HepG2 (cell line): ENCODE results near the gene PEX19. TPM values are rescaled to one million over a fixed set of nuclear protein-coding genes. Genes with fewer than 3 reads are reported as not detected.

Experiments
- ATAC-seq: fragments of 200-7000 bp; cut with Tn5 transposase; 3 replicates; pipeline ENCODE4 v1.9.1; 2020; ENCODE audit warnings: mild to moderate bottlenecking, moderate library complexity
- BruUV-seq: library from RNA; stranded (reverse); fragments of 400-500 nt; replicated peaks from 2 replicates; lab custom pipeline; 2021; lab: Mats Ljungman, UMichigan
- CTCF ChIA-PET: fragments of 300-600 bp; formaldehyde crosslinking; extraction: SDS; loops from one replicate; lab custom pipeline; 2021; ENCODE audit warnings: low total read pairs, inconsistent platforms, low intra/inter-chr PET ratio; lab: Yijun Ruan, JAX
- POLR2A ChIA-PET: fragments of 350-600 bp; sonication (Branson Sonifier 250); formaldehyde crosslinking; loops from one replicate; lab custom pipeline; 2020; ENCODE audit warnings: antibody characterized with exemption, inconsistent platforms; lab: Yijun Ruan, JAX
- DNase-seq: peaks from one replicate; pipeline ENCODE4 v3.0.0-alpha.2; 2015; ENCODE audit warnings: low spot score
- FAIRE-seq: peaks from 3 replicates; lab custom pipeline; 2011; peaks lifted over from hg19 to GRCh38; lab: Jason Lieb, UNC
- H2AFZ ChIP-seq: one replicate; pipeline ENCODE4 v1.6.1; 2011; ENCODE audit warnings: low read length, inconsistent platforms
- H3K27ac ChIP-seq: fragments of 300-600 bp; 3 replicates; pipeline ENCODE4 v1.8.0; 2011; ENCODE audit warnings: mixed run types, mild to moderate bottlenecking, mixed read lengths, low read length, inconsistent platforms; ENCODE audit not compliant: insufficient read depth; ENCODE audit errors: extremely low read length
- H3K27me3 ChIP-seq, 2 experiments: fragments of 200-600 bp in 1 of 2; 2 replicates in 1 of 2; 3 replicates in 1 of 2; pipeline versions ENCODE4 v1.6.0 to v1.8.0; 2011; ENCODE audit warnings: low read length in 2 of 2, mild to moderate bottlenecking in 2 of 2, moderate library complexity in 2 of 2, inconsistent platforms in 1 of 2; ENCODE audit not compliant: insufficient read depth in 2 of 2, control insufficient read depth in 1 of 2
- H3K36me3 ChIP-seq, 2 experiments: fragments of 200-600 bp in 1 of 2; replicated peaks in 1 of 2; 2 replicates in 1 of 2; 3 replicates in 1 of 2; pipeline versions ENCODE4 v1.5.1 to v1.8.0; 2011; ENCODE audit warnings: low read length in 2 of 2, inconsistent platforms in 1 of 2; ENCODE audit not compliant: insufficient read depth in 2 of 2, control insufficient read depth in 1 of 2
- H3K4me1 ChIP-seq: 2 replicates; pipeline ENCODE4 v1.5.1; 2012; ENCODE audit warnings: low read length, inconsistent platforms; ENCODE audit not compliant: insufficient read depth
- H3K4me2 ChIP-seq: 2 replicates; pipeline ENCODE4 v1.6.0; 2011; ENCODE audit warnings: low read depth, low read length, inconsistent platforms
- H3K4me3 ChIP-seq, 3 experiments: fragments of 200-600 bp in 1 of 3; sonication (generic), shearing (Covaris generic) in 1 of 3; replicated peaks in 1 of 3; 2 replicates each; pipeline ENCODE4 v1.5.1; 2011 to 2016; ENCODE audit warnings: low read length in 3 of 3, inconsistent platforms in 2 of 3, low read depth in 2 of 3, mild to moderate bottlenecking in 2 of 3, control low read depth in 1 of 3, mixed read lengths in 1 of 3; ENCODE audit not compliant: insufficient read depth in 1 of 3
- H3K79me2 ChIP-seq: one replicate; pipeline ENCODE4 v1.6.1; 2011; ENCODE audit warnings: low read length, inconsistent platforms; ENCODE audit not compliant: insufficient read depth
- H3K9ac ChIP-seq: 2 replicates; pipeline ENCODE4 v1.6.0; 2011; ENCODE audit warnings: mild to moderate bottlenecking, low read depth, low read length, inconsistent platforms; ENCODE audit not compliant: insufficient read depth
- H3K9me3 ChIP-seq: 2 replicates; pipeline ENCODE4 v1.5.1; 2012; ENCODE audit warnings: mild to moderate bottlenecking, low read length
- H4K20me1 ChIP-seq: 2 replicates; pipeline ENCODE4 v1.6.0; 2011; ENCODE audit warnings: inconsistent platforms, mild to moderate bottlenecking, low read length, moderate library complexity; ENCODE audit not compliant: insufficient read depth
- CENPBD1 ChIP-seq: sonication (generic); formaldehyde crosslinking; IDR thresholded peaks from 2 replicates; pipeline ENCODE4 v1.8.0; 2022; ENCODE audit warnings: missing genetic modification reagents, low read depth, mild to moderate bottlenecking, borderline replicate concordance
- KMT2B ChIP-seq: IDR thresholded peaks from 2 replicates; pipeline ENCODE4 v1.6.1; 2016; ENCODE audit warnings: missing genetic modification reagents, missing compliant biosample characterization
- NCOA5 ChIP-seq: sonication (generic); formaldehyde crosslinking; IDR thresholded peaks from 2 replicates; pipeline ENCODE4 v1.4.0; 2020; ENCODE audit warnings: missing genetic modification reagents
- SRF ChIP-seq: IDR thresholded peaks from 2 replicates; pipeline ENCODE4 v1.6.1; 2011; ENCODE audit warnings: mild to moderate bottlenecking, low read depth, low read length, moderate library complexity
- TBP ChIP-seq: sonication (generic); formaldehyde crosslinking; IDR thresholded peaks from 2 replicates; pipeline ENCODE4 v1.5.0; 2020; ENCODE audit warnings: missing genetic modification reagents
- ZNF225 ChIP-seq: sonication (generic); formaldehyde crosslinking; IDR thresholded peaks from 2 replicates; pipeline ENCODE4 v1.4.0; 2020; ENCODE audit warnings: mild to moderate bottlenecking, missing genetic modification reagents
- ZNF513 ChIP-seq: sonication (generic); formaldehyde crosslinking; conservative IDR thresholded peaks from 2 replicates; pipeline ENCODE4 v1.5.0; 2020; ENCODE audit warnings: missing genetic modification reagents
- ZNF563 ChIP-seq: sonication (generic); formaldehyde crosslinking; IDR thresholded peaks from 2 replicates; pipeline ENCODE4 v1.8.0; 2022; ENCODE audit warnings: mild to moderate bottlenecking, moderate library complexity, missing genetic modification reagents
- ZNF713 ChIP-seq: sonication (generic); formaldehyde crosslinking; IDR thresholded peaks from 2 replicates; pipeline ENCODE4 v1.4.0; 2020; ENCODE audit warnings: mild to moderate bottlenecking, missing genetic modification reagents
- ZNF775 ChIP-seq: sonication (generic); formaldehyde crosslinking; IDR thresholded peaks from 2 replicates; pipeline ENCODE4 v1.4.0; 2020; ENCODE audit warnings: missing genetic modification reagents, mild to moderate bottlenecking, moderate library complexity, borderline replicate concordance
- WGBS: methylation state at CpG from one replicate; pipeline ENCODE4 v1.1.6; 2017; ENCODE audit warnings: low lambda C conversion rate; 5-methylcytosine and 5-hydroxymethylcytosine counted together
- in situ Hi-C: cut with HindIII; loops from 2 replicates; pipeline ENCODE4 v1.10.0; 2017; ENCODE audit warnings: low pct_unique_long_range_greater_than_20kb; ENCODE audit not compliant: extremely low pct_ligation_motif_present
- intact Hi-C: fragments of 100-400 bp; cut with micrococcal nuclease; formaldehyde crosslinking; loops from one replicate; pipeline ENCODE4 v1.10.0; 2022; ENCODE audit not compliant: unreplicated experiment
- polyA plus RNA-seq, 8 experiments: library from polyadenylated mRNA; depleted of rRNA in 3 of 8; stranded (reverse) in 7 of 8; unstranded in 1 of 8; fragments of >200 nt; fragmentation: Illumina TruSeq in 4 of 8; extraction: Trizol in 4 of 8; gene quantifications; 2 replicates each; pipeline versions ENCODE4 v1.2.1 to v1.2.3, GENCODE V29; 2011 to 2016; ENCODE audit warnings: low read depth in 4 of 8, missing spikeins in 1 of 8, mixed read lengths in 1 of 8; ENCODE audit not compliant: insufficient read depth in 1 of 8
- total RNA-seq, 5 experiments: library from RNA; depleted of rRNA; stranded (reverse); fragments of >200 nt; fragmentation: Illumina TruSeq; extraction: Trizol; gene quantifications; 2 replicates each; pipeline ENCODE4 v1.2.3, GENCODE V29; 2016; ENCODE audit warnings: low read depth in 1 of 5

Gene PEX19
- total and polyA plus RNA-seq, 2 of the 13 experiments (the other 11 are each of a cell fraction or from before 2014, with no cell fraction given) = 47.0 to 51.8 TPM

- CTCF ChIA-PET = no interaction called here
- peaks cover 21 to 51% of the 10 kb centered on the region in 2 experiments for H3K36me3 ChIP-seq
- BruUV-seq = no TSS peak
- DNase-seq (no peak), FAIRE-seq (no peak)
- no peak overlapping the region for H3K9ac ChIP-seq
- H3K9me3 ChIP-seq = no peaks in the 10 kb centered on the region
- no peaks in the 10 kb centered on the region for H4K20me1 ChIP-seq
- no peak for TF ChIP-seq KMT2B (CRISPR knock-in tag)
- TF ChIP-seq ZNF513 (CRISPR knock-in tag) = no peak
- no peak for TF ChIP-seq SRF
- TF ChIP-seq TBP (CRISPR knock-in tag) = no peak
- no peak for TF ChIP-seq ZNF713 (CRISPR knock-in tag)
- TF ChIP-seq CENPBD1 = no peak
- no peak for TF ChIP-seq ZNF563
- TF ChIP-seq NCOA5 = no peak
- no peak for TF ChIP-seq ZNF775 (CRISPR knock-in tag)
- TF ChIP-seq ZNF225 (CRISPR knock-in tag) = no peak
- TF ChIP-seq, all 625 proteins: peak for 0
- POLR2A ChIA-PET = interaction anchor here (3.7 kb wide), 1 partner anchor 20 kb away, joined by 31 read pairs; the partner anchor contains the start of gene DCAF8
- Histone ChIP-seq H3K4me3 (no peak overlapping the region), H3K4me1 (peaks cover 17% of the 10 kb centered on the region), H2AFZ (no peak overlapping the region), H3K4me2 (no peak overlapping the region), H3K79me2 (peaks cover 18% of the 10 kb centered on the region), H3K27me3 (no peaks in the 10 kb centered on the region; a peak in 1 of 5 replicates), H3K27ac (no peak overlapping the region)
- in situ Hi-C loops = no loop called here
- intact Hi-C loops = no loop called here
- no peak for ATAC-seq
- WGBS = 94% methylated on average over 7 of the region's 7 CpGs
Measured at GRCh38 chr1:160282807-160283206, 2.1 kb downstream of the PEX19 start.
